IMR-90 (cell line): ENCODE data around the gene TM4SF4. TPM values are rescaled to one million over a fixed set of nuclear protein-coding genes. Genes with fewer than 3 reads are reported as not detected.

ENCODE experiments used
- ATAC-seq: fragments of 200-7000 bp; cut with Tn5 transposase; 2 replicates; pipeline ENCODE4 v1.9.1; 2020; ENCODE audit warnings: low read depth, mild to moderate bottlenecking, moderate library complexity
- BruUV-seq: library from RNA; stranded (reverse); fragments of 400-500 nt; replicated peaks from 2 replicates; lab custom pipeline; 2021; lab: Mats Ljungman, UMichigan
- CTCF ChIA-PET: fragments of 300-600 bp; formaldehyde crosslinking; extraction: SDS; loops from one replicate; lab custom pipeline; 2021; ENCODE audit warnings: antibody characterized with exemption; lab: Yijun Ruan, JAX
- POLR2A ChIA-PET: fragments of 300-600 bp; sonication (Branson Sonifier 250); formaldehyde crosslinking; loops from one replicate; lab custom pipeline; 2022; ENCODE audit warnings: antibody characterized with exemption; ENCODE audit not compliant: unreplicated experiment; lab: Charles Lee
- DNase-seq: peaks from one replicate; pipeline ENCODE4 v3.0.0; 2013
- H2AFZ ChIP-seq: replicated peaks from 2 replicates; pipeline ENCODE3; 2013; ENCODE audit warnings: low read length, mild to moderate bottlenecking; ENCODE audit not compliant: poor library complexity
- H2AK5ac ChIP-seq: 2 replicates; pipeline ENCODE4 v1.6.1; 2013; ENCODE audit warnings: low read depth, low read length, inconsistent platforms
- H2AK9ac ChIP-seq: replicated peaks from 2 replicates; pipeline ENCODE3; 2013; ENCODE audit warnings: mild to moderate bottlenecking, low read depth, low read length, moderate library complexity; ENCODE audit not compliant: poor library complexity
- H2BK120ac ChIP-seq: 2 replicates; pipeline ENCODE4 v1.6.1; 2013; ENCODE audit warnings: low read depth, low read length, inconsistent platforms
- H2BK15ac ChIP-seq: 3 replicates; pipeline ENCODE4 v1.6.1; 2013; ENCODE audit warnings: low read depth, low read length, inconsistent platforms
- H2BK20ac ChIP-seq: 2 replicates; pipeline ENCODE4 v1.6.1; 2013; ENCODE audit warnings: low read depth, mild to moderate bottlenecking, inconsistent platforms, low read length, moderate library complexity
- H2BK5ac ChIP-seq: 2 replicates; pipeline ENCODE4 v1.6.1; 2013; ENCODE audit warnings: mild to moderate bottlenecking, low read depth, low read length, inconsistent platforms; ENCODE audit not compliant: poor library complexity, severe bottlenecking
- H3K14ac ChIP-seq: replicated peaks from 2 replicates; pipeline ENCODE4 v1.6.1; 2013; ENCODE audit warnings: low read depth, low read length, inconsistent platforms
- H3K18ac ChIP-seq: 2 replicates; pipeline ENCODE4 v1.6.1; 2013; ENCODE audit warnings: low read depth, low read length, control low read depth
- H3K23ac ChIP-seq: 2 replicates; pipeline ENCODE4 v1.6.1; 2013; ENCODE audit warnings: low read depth, low read length, inconsistent platforms
- H3K27ac ChIP-seq: 2 replicates; pipeline ENCODE4 v1.5.1; 2013; ENCODE audit warnings: mild to moderate bottlenecking, control low read depth, low read length; ENCODE audit not compliant: insufficient read depth
- H3K27me3 ChIP-seq: 2 replicates; pipeline ENCODE4 v1.6.1; 2013; ENCODE audit warnings: low read length; ENCODE audit not compliant: control insufficient read depth, insufficient read depth
- H3K36me3 ChIP-seq: 2 replicates; pipeline ENCODE4 v1.6.1; 2013; ENCODE audit warnings: low read length, mixed read lengths; ENCODE audit not compliant: control insufficient read depth, insufficient read depth
- H3K4ac ChIP-seq: 2 replicates; pipeline ENCODE4 v1.6.1; 2013; ENCODE audit warnings: low read depth, low read length, inconsistent platforms
- H3K4me1 ChIP-seq: 2 replicates; pipeline ENCODE4 v1.6.1; 2013; ENCODE audit warnings: low read length, mixed read lengths; ENCODE audit not compliant: control insufficient read depth, insufficient read depth
- H3K4me2 ChIP-seq: 2 replicates; pipeline ENCODE4 v1.6.1; 2013; ENCODE audit warnings: low read depth, mild to moderate bottlenecking, control low read depth, low read length, moderate library complexity
- H3K4me3 ChIP-seq: 2 replicates; pipeline ENCODE4 v1.5.1; 2013; ENCODE audit warnings: low read depth, mild to moderate bottlenecking, control low read depth, low read length, moderate library complexity; ENCODE audit not compliant: insufficient read depth
- H3K56ac ChIP-seq: 2 replicates; pipeline ENCODE4 v1.6.1; 2013; ENCODE audit warnings: low read length, inconsistent platforms; ENCODE audit not compliant: insufficient read depth; ENCODE audit errors: extremely low read depth
- H3K79me1 ChIP-seq, 2 experiments: 2 replicates each; pipeline ENCODE4 v1.6.1; 2013; ENCODE audit warnings: low read length in 2 of 2, inconsistent platforms in 1 of 2, low read depth in 1 of 2
- H3K9ac ChIP-seq: 2 replicates; pipeline ENCODE4 v1.6.1; 2013; ENCODE audit warnings: low read depth, low read length, control low read depth
- H3K9me1 ChIP-seq: 2 replicates; pipeline ENCODE4 v1.6.1; 2013; ENCODE audit warnings: low read length, inconsistent platforms; ENCODE audit not compliant: insufficient read depth
- H3K9me3 ChIP-seq: 2 replicates; pipeline ENCODE4 v1.6.1; 2013; ENCODE audit warnings: low read length; ENCODE audit not compliant: control insufficient read depth, insufficient read depth
- H4K20me1 ChIP-seq: 2 replicates; pipeline ENCODE4 v1.6.1; 2013; ENCODE audit warnings: low read length, inconsistent platforms; ENCODE audit not compliant: insufficient read depth
- H4K5ac ChIP-seq: 2 replicates; pipeline ENCODE4 v1.6.1; 2013; ENCODE audit warnings: mild to moderate bottlenecking, low read depth, low read length, control low read depth
- H4K8ac ChIP-seq, 2 experiments: 2 replicates each; pipeline ENCODE4 v1.6.1; 2013; ENCODE audit warnings: low read depth in 2 of 2, low read length in 2 of 2, control low read depth in 1 of 2, inconsistent platforms in 1 of 2
- H4K91ac ChIP-seq: 2 replicates; pipeline ENCODE4 v1.6.1; 2013; ENCODE audit warnings: low read depth, low read length, inconsistent platforms; ENCODE audit not compliant: insufficient read depth
- BHLHE40 ChIP-seq: fragments of 150-350 bp; IDR thresholded peaks from 2 replicates; pipeline ENCODE4 v1.6.1; 2016; ENCODE audit warnings: mild to moderate bottlenecking, low read depth, low read length
- MXI1 ChIP-seq: IDR thresholded peaks from 2 replicates; pipeline ENCODE4 v1.6.1; 2012; ENCODE audit warnings: low read depth, mild to moderate bottlenecking, low read length, moderate library complexity, borderline replicate concordance
- WGBS, 2 experiments: methylation state at CpG; one replicate each; pipeline versions ENCODE4 v1.1.5 to v1.1.7; 2013; ENCODE audit warnings: missing lambda C conversion rate in 2 of 2; ENCODE audit not compliant: insufficient read length in 1 of 2; ENCODE audit errors: extremely low coverage in 2 of 2; 5-methylcytosine and 5-hydroxymethylcytosine counted together
- dilution Hi-C: fragments of 300-500 bp; cut with HindIII; formaldehyde crosslinking; loops from one replicate; pipeline ENCODE4 v1.14.3; 2018; ENCODE audit warnings: low sequenced_read_pairs; ENCODE audit not compliant: unreplicated experiment
- in situ Hi-C: fragments of 300-500 bp; cut with MboI; formaldehyde crosslinking; loops from 3 replicates; pipeline ENCODE4 v1.14.3; 2019; ENCODE audit warnings: low sequenced_read_pairs, inconsistent platforms, mixed read lengths
- intact Hi-C: fragments of 100-400 bp; cut with micrococcal nuclease; formaldehyde crosslinking; loops from 2 replicates; pipeline ENCODE4 v1.10.0; 2022
- polyA plus RNA-seq, 3 experiments: library from polyadenylated mRNA; depleted of rRNA; stranded (reverse); fragments of >200 nt; gene quantifications; 2 replicates each; pipeline ENCODE4 v1.2.3, GENCODE V29; 2012; ENCODE audit warnings: low replicate concordance in 1 of 3
- total RNA-seq: library from RNA; depleted of rRNA; stranded (reverse); fragments of >200 nt; gene quantifications from 2 replicates; pipeline ENCODE4 v1.2.3, GENCODE V29; 2012

TM4SF4 gene
- total and polyA plus RNA-seq, 2 of the 4 experiments (the other 2 are of a cell fraction) = 0.60 to 1.6 TPM

DNA sequence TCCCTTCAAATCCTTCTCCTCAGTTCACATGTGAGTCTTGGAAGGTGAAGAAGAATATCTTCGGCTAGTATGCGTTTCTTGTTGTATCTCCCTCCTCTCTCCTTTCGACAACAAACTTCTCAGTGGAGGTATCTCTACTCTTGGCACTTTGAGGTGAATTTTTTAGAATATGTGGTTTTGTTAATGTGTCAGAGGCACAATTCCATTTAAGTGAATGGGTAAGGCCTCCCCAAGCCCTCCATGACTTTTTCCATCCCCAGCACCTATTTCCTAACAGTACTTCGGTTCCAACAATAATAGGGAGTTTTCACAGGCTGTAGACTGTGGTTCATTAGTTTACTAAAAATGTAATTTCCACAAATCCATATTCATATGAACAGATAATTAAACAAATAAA, 74.2 kb downstream of the TM4SF4 start:
- peak overlapping the region; percentile 77 for H3K14ac ChIP-seq
- H3K9ac ChIP-seq = peak overlapping the region; percentile 21
- intact Hi-C loops (no loop called here), dilution Hi-C loops (no loop called here), in situ Hi-C loops (no loop called here)
- no peak for ATAC-seq
- CTCF ChIA-PET = interaction anchor here (0.9 to 1.1 kb wide), 2 partner anchors 8 to 43 kb away, joined by 3 read pairs; no protein-coding TSS in a partner anchor
- peak overlapping the region; percentile 69 for H2BK5ac ChIP-seq
- H3K27me3 ChIP-seq = no peaks in the 10 kb centered on the region
- peak overlapping the region; percentile 40 for H3K23ac ChIP-seq
- no peak overlapping the region for H2AK9ac ChIP-seq
- peak overlapping the region; percentile 63 for H2BK120ac ChIP-seq
- H3K36me3 ChIP-seq = no peaks in the 10 kb centered on the region
- H3K18ac ChIP-seq = peak overlapping the region; percentile 58; the same call in 1 of the 2 replicates
- peak overlapping the region; percentile 77 for H3K27ac ChIP-seq
- H4K8ac ChIP-seq = peak overlapping the region; percentile 11 to 55; a peak in 2 of 4 replicates
- peaks cover 27% of the 10 kb centered on the region for H3K9me1 ChIP-seq
- H2AFZ ChIP-seq = no peak overlapping the region
- no peaks in the 10 kb centered on the region for H3K9me3 ChIP-seq
- BruUV-seq = no TSS peak
- H4K20me1 ChIP-seq = peaks cover 16% of the 10 kb centered on the region
- no peak for TF ChIP-seq BHLHE40
- TF ChIP-seq MXI1 = no peak
- peak overlapping the region; percentile 63 for H3K4me2 ChIP-seq
- peak overlapping the region; percentile 76 for H2BK20ac ChIP-seq
- WGBS, 2 experiments = no CpG with 5 or more reads among the region's 4 CpGs
- H4K91ac ChIP-seq = 0 out of 2 replicates have a peak overlapping the region, but pooled peaks have one; percentile 2
- peak overlapping the region; percentile 47 for H3K4ac ChIP-seq
- POLR2A ChIA-PET = no interaction called here
- H3K4me1 ChIP-seq = peaks cover 19% of the 10 kb centered on the region
- peak overlapping the region; percentile 86; the same call in 2 of the 3 replicates for H2BK15ac ChIP-seq
- H2AK5ac ChIP-seq = peak overlapping the region; percentile 32; the same call in 1 of the 2 replicates
- no peak overlapping the region for H3K4me3 ChIP-seq
- H4K5ac ChIP-seq = peak overlapping the region; percentile 33; the same call in 1 of the 2 replicates
- peaks cover 27 to 71% of the 10 kb centered on the region in 2 experiments for H3K79me1 ChIP-seq
- H3K56ac ChIP-seq = peak overlapping the region; percentile 7; the same call in 1 of the 2 replicates
- DNase-seq = no peak
